Body of pancreas (tissue), 4 donors: ENCODE results near the gene CES3.

Source experiments
- POLR2A ChIP-seq, 3 donors: fragments of 450-650 bp; IDR thresholded peaks; one replicate each; pipeline ENCODE4 v1.6.1; 2016; ENCODE audit warnings: antibody characterized with exemption in 3 of 3, mild to moderate bottlenecking in 2 of 3
- TF ChIP-seq, protein P1 (sequence below), 7 experiments: fragments of 450-650 bp in 4 of 7; fragments of 200-600 bp in 3 of 7; sonication (generic) in 3 of 7; IDR thresholded peaks; one replicate each; pipeline ENCODE4 v1.5.1; 2016 to 2019; ENCODE audit warnings: antibody characterized with exemption in 7 of 7

DNA sequence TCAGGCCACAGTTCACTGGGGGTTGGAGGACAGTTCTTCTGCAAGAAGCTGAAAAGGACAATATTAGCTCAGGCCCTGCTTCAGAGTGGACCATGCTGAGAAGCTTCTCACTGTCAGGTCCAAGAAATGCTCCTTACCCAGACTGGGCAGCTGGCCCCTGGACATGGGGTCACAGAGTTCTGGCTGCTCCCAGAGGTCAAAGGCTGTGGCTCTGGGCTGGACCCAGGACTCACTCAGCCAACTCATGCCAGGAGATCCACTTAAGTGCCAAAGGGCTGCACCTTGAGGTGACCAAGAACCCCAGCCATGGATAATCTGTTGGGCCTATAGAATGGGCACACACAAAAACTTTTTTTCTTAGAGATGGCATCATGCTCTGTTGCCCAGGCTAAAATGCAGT is 21.7 kb upstream of the CES3 start:
- TF ChIP-seq, protein P1, sequence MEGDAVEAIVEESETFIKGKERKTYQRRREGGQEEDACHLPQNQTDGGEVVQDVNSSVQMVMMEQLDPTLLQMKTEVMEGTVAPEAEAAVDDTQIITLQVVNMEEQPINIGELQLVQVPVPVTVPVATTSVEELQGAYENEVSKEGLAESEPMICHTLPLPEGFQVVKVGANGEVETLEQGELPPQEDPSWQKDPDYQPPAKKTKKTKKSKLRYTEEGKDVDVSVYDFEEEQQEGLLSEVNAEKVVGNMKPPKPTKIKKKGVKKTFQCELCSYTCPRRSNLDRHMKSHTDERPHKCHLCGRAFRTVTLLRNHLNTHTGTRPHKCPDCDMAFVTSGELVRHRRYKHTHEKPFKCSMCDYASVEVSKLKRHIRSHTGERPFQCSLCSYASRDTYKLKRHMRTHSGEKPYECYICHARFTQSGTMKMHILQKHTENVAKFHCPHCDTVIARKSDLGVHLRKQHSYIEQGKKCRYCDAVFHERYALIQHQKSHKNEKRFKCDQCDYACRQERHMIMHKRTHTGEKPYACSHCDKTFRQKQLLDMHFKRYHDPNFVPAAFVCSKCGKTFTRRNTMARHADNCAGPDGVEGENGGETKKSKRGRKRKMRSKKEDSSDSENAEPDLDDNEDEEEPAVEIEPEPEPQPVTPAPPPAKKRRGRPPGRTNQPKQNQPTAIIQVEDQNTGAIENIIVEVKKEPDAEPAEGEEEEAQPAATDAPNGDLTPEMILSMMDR (IDR thresholded peaks at IDR 0.05): no peak
- no peak for TF ChIP-seq POLR2A (IDR thresholded peaks at IDR 0.05)
